VCaP (cell line): ENCODE data around the gene HOXB1.

Experiments
- H3K27ac ChIP-seq: fragments of 450-650 bp; 2 replicates; pipeline ENCODE4 v1.5.1; 2017
- TF ChIP-seq, protein P1 (sequence below): fragments of 450-650 bp; conservative IDR thresholded peaks from 2 replicates; pipeline ENCODE4 v1.5.1; 2017; ENCODE audit warnings: mild to moderate bottlenecking, moderate library complexity

HOXB1 gene

DNA sequence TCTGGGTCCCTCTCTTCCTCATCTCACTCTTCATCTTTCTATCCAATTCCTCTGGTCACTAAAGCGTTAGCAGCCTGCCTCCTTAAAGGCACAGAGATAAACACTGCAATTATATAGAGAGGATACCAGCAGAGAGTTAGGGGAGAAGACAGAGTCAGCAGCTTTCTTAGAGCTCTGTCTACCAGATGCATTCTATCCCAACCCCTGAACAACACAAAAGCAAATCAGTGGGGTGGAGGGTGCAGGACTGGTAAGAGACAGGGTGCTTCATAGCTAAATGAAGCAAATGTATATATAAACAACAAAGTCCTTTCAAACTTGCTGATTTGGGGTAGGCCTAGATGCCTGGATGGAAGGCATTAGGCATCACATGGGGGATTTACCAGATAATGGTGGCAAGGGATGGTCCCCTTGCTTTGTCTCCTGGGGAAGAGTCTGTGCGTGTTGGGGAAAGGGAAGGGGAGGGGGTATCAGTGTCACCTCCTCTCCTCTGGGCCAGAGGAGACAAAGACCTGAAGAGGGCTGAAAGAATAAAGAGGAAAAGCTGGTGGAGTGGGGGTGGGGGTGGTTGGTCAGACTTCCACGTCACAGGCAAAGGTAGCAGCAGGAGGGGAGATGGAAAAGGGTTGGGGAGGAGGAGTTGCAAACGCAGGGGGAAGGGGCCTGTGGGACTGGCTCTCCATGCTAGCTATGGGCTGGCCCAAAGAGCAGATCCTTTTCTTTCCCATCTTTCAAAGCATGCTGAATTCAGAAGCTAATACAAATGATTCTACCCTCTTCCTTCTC is 35.3 kb upstream of the HOXB1 start:
- TF ChIP-seq, protein P1, sequence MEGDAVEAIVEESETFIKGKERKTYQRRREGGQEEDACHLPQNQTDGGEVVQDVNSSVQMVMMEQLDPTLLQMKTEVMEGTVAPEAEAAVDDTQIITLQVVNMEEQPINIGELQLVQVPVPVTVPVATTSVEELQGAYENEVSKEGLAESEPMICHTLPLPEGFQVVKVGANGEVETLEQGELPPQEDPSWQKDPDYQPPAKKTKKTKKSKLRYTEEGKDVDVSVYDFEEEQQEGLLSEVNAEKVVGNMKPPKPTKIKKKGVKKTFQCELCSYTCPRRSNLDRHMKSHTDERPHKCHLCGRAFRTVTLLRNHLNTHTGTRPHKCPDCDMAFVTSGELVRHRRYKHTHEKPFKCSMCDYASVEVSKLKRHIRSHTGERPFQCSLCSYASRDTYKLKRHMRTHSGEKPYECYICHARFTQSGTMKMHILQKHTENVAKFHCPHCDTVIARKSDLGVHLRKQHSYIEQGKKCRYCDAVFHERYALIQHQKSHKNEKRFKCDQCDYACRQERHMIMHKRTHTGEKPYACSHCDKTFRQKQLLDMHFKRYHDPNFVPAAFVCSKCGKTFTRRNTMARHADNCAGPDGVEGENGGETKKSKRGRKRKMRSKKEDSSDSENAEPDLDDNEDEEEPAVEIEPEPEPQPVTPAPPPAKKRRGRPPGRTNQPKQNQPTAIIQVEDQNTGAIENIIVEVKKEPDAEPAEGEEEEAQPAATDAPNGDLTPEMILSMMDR, result no peak
- no peak overlapping the region for H3K27ac ChIP-seq

DNA sequence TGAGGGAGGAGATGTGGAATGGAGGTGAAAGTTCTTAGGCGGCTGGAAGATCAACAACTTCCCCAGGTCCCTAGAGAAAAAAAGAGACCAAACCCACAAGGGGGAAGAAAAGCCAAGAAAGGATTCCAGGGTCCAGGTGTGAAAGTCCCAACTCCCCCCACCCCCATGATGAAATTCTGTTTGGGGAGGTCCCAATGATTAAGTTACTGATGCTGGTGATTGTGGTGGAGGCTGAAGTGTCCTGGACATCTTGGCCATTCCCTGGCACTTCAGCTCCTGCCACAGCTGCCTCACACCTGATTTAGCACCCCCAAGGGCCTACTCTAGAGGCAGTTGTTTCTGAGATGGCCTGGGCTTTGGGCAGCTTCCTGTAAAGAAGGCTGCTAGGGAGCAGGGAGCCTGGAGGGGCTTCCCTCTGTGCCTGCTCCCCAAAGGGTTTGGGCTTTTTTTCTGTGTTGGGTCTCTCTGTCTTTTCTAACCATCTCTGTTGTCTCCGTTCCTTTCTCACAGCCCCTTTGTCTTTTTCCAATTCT is 34.3 kb upstream of the HOXB1 start:
- TF ChIP-seq, protein P1, result no peak
- H3K27ac ChIP-seq, result no peak overlapping the region

DNA sequence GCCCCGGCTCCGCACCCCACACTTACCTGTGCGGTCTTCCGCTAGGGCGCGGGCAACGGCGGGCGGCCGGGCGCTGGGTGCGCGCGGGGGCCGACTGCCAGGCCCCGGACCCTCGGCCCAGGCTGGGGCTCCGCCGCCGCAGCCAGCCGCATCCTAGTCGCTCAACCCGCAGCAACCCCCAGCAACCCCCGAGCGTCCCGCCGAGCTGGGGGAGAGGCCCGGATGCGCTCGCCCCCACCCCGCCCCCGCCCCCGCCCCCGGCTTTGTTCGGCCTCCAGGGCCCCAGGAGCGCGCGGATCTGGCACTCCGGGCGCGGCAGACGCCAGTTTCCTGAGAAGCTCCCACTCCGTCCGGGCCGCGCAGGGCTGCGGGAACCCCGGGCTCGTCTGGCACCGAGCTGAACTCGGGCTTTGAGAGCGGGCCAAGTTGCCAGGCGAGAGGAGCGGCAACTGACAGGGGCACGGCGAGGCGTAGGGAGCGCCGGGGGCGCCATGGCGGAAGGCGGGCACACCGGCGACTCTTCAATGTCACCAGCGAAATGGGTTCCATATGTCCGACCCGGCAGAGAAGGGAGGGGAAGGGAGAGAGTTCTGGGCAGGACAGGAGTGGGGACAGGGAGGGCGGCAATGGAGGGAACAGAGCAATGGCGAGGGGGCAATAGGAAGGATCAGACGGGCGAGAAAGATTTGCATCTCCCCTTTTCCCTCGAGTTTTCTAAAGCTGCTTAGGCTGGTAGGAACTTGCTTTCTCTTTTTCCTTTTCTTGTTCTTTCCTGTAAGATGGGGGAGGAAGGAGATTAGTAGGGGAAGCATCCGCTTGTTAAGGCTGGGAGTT is 33.6 kb upstream of the HOXB1 start:
- TF ChIP-seq, protein P1, result no peak
- H3K27ac ChIP-seq, result no peak overlapping the region

DNA sequence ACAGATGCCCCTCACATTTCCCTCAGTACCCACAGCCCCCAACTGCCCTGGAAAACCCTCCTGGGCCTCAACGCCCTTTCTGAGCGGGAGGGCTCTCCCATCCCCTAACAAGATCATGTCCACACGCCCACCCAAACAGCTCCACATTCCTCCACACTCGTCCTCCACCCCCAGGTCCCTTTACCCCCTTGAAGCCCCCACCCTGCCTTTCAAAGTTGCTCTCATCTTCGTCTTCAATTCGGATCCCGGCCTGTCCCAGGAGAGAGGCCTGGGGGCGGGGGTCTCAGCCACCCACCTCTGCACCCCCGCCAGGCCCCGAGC is 33.0 kb upstream of the HOXB1 start:
- TF ChIP-seq, protein P1, result no peak
- no peak overlapping the region for H3K27ac ChIP-seq

DNA sequence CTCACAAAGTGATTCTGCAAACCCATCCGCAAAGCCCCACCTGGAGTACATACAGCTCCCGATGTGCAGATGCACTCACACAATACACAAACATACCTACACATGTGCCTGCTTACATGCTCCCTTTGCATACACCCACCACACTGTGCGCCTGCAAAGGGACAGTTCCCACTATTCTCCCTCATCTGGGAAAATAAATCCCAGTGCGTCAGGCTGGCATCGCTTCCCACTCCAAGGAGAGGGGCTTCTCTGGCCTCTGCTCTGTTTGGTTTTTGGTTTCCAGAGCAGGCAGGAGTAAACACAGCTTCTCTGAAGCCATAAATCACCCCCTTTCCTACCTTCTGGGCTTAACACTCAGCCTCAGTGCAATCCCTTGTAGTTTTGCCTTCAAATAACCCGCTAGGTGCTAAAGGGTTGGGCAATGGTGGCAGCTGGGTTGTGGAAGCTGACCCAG is 32.6 kb upstream of the HOXB1 start:
- TF ChIP-seq, protein P1, result no peak
- H3K27ac ChIP-seq, result no peak overlapping the region

DNA sequence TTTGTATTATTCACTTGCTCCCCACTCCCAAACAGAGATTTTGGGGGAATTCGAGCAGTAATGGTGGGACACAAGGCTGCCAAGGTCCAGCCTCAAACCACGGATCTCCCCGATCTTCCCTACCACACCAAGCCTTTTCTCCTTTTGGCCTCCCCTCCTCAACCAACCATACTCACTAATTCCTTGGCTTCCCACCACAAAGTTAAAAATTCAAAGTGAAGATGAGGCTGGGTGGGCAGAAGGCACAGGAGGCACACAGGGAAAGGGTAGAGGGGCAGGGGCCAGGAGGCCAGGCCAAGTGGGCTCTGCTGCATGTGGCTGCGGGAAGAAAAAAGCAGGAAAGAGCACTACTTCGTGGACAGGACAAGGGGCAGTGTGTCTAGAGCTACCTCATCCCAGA is 32.1 kb upstream of the HOXB1 start:
- TF ChIP-seq, protein P1, result no peak
- no peak overlapping the region for H3K27ac ChIP-seq
